ENCODE results near the gene REC8. TPM values are rescaled to one million over a fixed set of nuclear protein-coding genes. Genes with fewer than 3 reads are reported as not detected.
"Not testable (repeated sequence)": the region's sequence is repeated elsewhere in the genome, so short reads cannot be mapped to it uniquely, and the experiment has no call there.

Gene REC8
- total RNA-seq, 4 donors from 2014 or later: 9.5 to 54.3 (median 42.1) TPM

DNA sequence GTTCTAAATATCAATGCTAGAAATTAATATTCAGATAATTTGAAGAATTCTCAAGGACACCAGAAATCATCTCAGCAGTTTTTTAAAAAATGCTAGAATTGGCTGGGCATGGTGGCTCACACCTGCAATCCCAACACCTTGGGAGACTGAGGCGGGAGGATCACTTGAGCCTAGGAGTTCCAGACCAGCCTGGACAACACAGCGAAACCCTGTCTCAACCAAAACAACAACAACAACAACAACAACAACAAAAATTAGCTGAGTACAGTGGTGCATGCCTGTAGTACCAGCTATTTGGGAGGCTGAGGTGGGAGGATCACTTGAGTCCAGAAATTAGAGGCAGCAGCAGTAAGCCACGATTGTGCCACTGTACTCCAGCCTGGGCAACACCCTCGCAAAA is 47.2 kb downstream of the REC8 start:
- H3K27me3 ChIP-seq: no peaks in the 10 kb centered on the region
- H3K9me3 ChIP-seq: no peaks in the 10 kb centered on the region
- DNase-seq: no peak
- TF ChIP-seq, protein P1, sequence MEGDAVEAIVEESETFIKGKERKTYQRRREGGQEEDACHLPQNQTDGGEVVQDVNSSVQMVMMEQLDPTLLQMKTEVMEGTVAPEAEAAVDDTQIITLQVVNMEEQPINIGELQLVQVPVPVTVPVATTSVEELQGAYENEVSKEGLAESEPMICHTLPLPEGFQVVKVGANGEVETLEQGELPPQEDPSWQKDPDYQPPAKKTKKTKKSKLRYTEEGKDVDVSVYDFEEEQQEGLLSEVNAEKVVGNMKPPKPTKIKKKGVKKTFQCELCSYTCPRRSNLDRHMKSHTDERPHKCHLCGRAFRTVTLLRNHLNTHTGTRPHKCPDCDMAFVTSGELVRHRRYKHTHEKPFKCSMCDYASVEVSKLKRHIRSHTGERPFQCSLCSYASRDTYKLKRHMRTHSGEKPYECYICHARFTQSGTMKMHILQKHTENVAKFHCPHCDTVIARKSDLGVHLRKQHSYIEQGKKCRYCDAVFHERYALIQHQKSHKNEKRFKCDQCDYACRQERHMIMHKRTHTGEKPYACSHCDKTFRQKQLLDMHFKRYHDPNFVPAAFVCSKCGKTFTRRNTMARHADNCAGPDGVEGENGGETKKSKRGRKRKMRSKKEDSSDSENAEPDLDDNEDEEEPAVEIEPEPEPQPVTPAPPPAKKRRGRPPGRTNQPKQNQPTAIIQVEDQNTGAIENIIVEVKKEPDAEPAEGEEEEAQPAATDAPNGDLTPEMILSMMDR (IDR thresholded peaks at IDR 0.05): no peak
- TF ChIP-seq POLR2A (IDR thresholded peaks at IDR 0.05): no peak
- no peak overlapping the region for H3K27ac ChIP-seq
- no peaks in the 10 kb centered on the region for H3K4me1 ChIP-seq
- H3K4me3 ChIP-seq: no peak overlapping the region
- intact Hi-C loops (cut with DNase I; ENCODE audit: low total_unique reads): no loop called here
- no peaks in the 10 kb centered on the region for H3K36me3 ChIP-seq

DNA sequence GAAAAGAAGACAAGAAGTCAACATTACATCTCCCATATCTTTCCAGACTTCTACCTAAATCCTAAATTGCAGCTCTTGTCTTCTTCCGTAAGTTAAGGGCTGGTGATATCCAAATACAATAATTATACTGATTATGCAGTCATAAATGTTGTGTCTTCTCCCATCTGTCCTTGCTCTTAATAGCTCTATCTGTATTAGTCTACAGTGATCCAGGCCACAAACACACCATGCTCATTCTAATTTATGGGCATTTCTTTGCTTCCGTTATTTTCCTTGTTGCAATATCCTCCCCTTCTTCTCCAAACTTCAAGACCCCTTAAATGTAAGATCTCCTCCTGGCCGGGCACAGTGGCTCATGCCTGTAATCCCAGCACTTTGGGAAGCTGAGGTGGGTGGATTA is 47.6 kb downstream of the REC8 start:
- H3K27me3 ChIP-seq: no peaks in the 10 kb centered on the region
- no peak overlapping the region for H3K4me3 ChIP-seq
- DNase-seq: no peak
- TF ChIP-seq, protein P1 (IDR thresholded peaks at IDR 0.05): no peak
- no peak overlapping the region for H3K27ac ChIP-seq
- no peaks in the 10 kb centered on the region for H3K9me3 ChIP-seq
- intact Hi-C loops (cut with DNase I; ENCODE audit: low total_unique reads): no loop called here
- no peaks in the 10 kb centered on the region for H3K36me3 ChIP-seq
- H3K4me1 ChIP-seq: no peaks in the 10 kb centered on the region

DNA sequence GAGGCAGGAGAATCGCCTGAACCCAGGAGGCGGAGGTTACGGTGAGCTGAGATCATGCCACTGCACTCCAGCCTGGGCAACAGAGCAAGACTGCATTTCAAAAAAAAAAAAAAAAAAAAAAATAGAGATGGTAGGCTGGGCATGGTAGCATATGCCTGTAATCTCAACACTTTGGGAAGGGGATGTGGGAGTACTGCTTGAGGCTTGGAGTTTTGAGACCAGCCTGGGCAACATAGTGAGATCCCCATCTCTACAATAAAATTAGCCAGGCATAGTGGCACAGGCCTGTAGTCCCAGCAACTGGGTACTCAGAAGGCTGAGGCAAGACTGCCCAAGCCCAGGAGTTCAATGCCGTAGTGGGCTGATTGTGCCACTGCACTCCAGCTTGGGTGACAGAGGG is 51.1 kb downstream of the REC8 start:
- H3K27ac ChIP-seq; H3K27me3 ChIP-seq; H3K4me3 ChIP-seq; intact Hi-C loops (cut with DNase I; ENCODE audit: low total_unique reads); DNase-seq; H3K4me1 ChIP-seq; H3K9me3 ChIP-seq; H3K36me3 ChIP-seq: not testable (repeated sequence)

DNA sequence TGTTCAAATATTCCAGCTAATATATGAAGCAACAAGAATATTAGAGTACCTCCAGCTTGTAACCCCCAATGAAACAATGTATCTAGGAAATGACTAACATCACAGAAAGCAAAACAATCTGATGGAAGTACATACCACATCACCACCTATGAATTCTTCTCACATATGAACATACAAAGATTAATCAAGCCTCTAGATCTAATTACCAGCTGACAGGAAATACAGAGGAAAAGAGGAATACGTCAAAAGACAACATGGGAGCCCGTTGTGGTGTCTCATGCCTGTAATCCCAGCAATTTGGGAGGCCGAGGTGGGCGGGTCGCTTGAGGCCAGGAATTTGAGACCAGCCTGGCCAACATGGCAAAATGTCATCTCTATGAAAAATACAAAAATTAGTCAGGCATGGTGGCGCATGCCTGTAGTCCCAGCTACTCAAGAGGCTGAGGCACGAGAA is 52.8 kb downstream of the REC8 start:
- Histone ChIP-seq H3K27ac (no peak overlapping the region), H3K36me3 (no peaks in the 10 kb centered on the region), H3K9me3 (no peaks in the 10 kb centered on the region), H3K27me3 (no peaks in the 10 kb centered on the region), H3K4me1 (no peaks in the 10 kb centered on the region), H3K4me3 (no peak overlapping the region)
- no peak for DNase-seq
- TF ChIP-seq POLR2A (IDR thresholded peaks at IDR 0.05): no peak
- TF ChIP-seq, protein P1 (IDR thresholded peaks at IDR 0.05): no peak
- intact Hi-C loops (cut with DNase I; ENCODE audit: low total_unique reads): no loop called here

DNA sequence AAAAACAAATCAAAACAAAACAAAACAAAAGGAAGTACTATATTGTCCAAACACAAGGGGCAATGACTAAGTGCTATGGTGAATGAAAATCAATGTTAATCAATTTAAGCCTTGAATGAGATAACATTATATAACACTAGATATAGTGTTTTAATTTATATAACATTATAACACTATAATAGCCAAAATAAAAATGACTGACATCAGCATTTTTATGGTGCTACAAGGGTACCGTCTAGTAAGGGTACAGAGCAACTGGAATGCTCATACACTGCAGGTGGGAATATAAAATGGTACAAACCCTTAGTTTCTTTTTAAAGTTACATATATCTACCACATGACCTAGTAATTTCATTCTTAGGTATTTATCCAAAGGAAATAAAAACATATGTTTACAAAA is 54.6 kb downstream of the REC8 start:
- intact Hi-C loops (cut with DNase I; ENCODE audit: low total_unique reads): no loop called here

More for the DNA sequence above, 54.6 kb downstream of the REC8 start:
- no peaks in the 10 kb centered on the region for H3K27me3 ChIP-seq
- peaks cover 0 to 2% of the 10 kb centered on the region in 2 donors for H3K4me1 ChIP-seq
- H3K9me3 ChIP-seq: no peaks in the 10 kb centered on the region
- TF ChIP-seq POLR2A (IDR thresholded peaks at IDR 0.05): no peak
- TF ChIP-seq, protein P1 (IDR thresholded peaks at IDR 0.05): no peak
- DNase-seq: no peak
- no peaks in the 10 kb centered on the region for H3K36me3 ChIP-seq
- no peak overlapping the region for H3K27ac ChIP-seq
- H3K4me3 ChIP-seq: no peak overlapping the region

Data from uterus (tissue), 4 donors.